Neural cell (in vitro differentiated cells): ENCODE results near the gene BPI. TPM values are rescaled to one million over a fixed set of nuclear protein-coding genes. Genes with fewer than 3 reads are reported as not detected.

Experiments used
- H2AFZ ChIP-seq: fragments of 200-600, 300-800 bp; sonication (generic), shearing (Covaris generic); 2 replicates; pipeline ENCODE4 v1.6.0; 2014; ENCODE audit warnings: low read depth, mild to moderate bottlenecking, antibody characterized with exemption, low read length, moderate library complexity
- H3F3A ChIP-seq: fragments of 200-600 bp; shearing (Covaris generic); 2 replicates; pipeline ENCODE4 v1.6.1; 2016; ENCODE audit warnings: mild to moderate bottlenecking, moderate library complexity, mixed read lengths, antibody characterized with exemption, low read length; ENCODE audit not compliant: insufficient read depth, poor library complexity, severe bottlenecking
- H3K27ac ChIP-seq: fragments of 200-600, 300-800 bp; sonication (generic), shearing (Covaris generic); 2 replicates; pipeline ENCODE4 v1.5.1; 2014; ENCODE audit warnings: mild to moderate bottlenecking, low read length, moderate library complexity
- H3K27me3 ChIP-seq: fragments of 300-800, 200-600 bp; sonication (generic), shearing (Covaris generic); 2 replicates; pipeline ENCODE4 v1.6.0; 2014; ENCODE audit warnings: mild to moderate bottlenecking, low read depth, low read length, moderate library complexity; ENCODE audit not compliant: insufficient read depth
- H3K36me3 ChIP-seq: fragments of 300-800, 200-600 bp; sonication (generic), shearing (Covaris generic); 2 replicates; pipeline ENCODE4 v1.5.1; 2014; ENCODE audit warnings: mild to moderate bottlenecking, antibody characterized with exemption, low read length, moderate library complexity; ENCODE audit not compliant: insufficient read depth
- H3K4me2 ChIP-seq: fragments of 300-800, 200-600 bp; sonication (generic), shearing (Covaris generic); 2 replicates; pipeline ENCODE4 v1.6.0; 2014; ENCODE audit warnings: mild to moderate bottlenecking, low read length
- H3K4me3 ChIP-seq: fragments of 300-800, 200-600 bp; sonication (generic), shearing (Covaris generic); 2 replicates; pipeline ENCODE4 v1.5.1; 2014; ENCODE audit warnings: mild to moderate bottlenecking, low read length, moderate library complexity
- H3K79me2 ChIP-seq: fragments of 200-600 bp; shearing (Covaris generic); replicated peaks from 2 replicates; pipeline ENCODE4 v1.6.0; 2014; ENCODE audit warnings: mild to moderate bottlenecking, low read length, moderate library complexity; ENCODE audit not compliant: insufficient read depth
- H3K9ac ChIP-seq: fragments of 300-800, 200-600 bp; sonication (generic), shearing (Covaris generic); 2 replicates; pipeline ENCODE4 v1.6.1; 2016; ENCODE audit warnings: mild to moderate bottlenecking, low read length, mixed read lengths
- H3K9me2 ChIP-seq: fragments of 200-600 bp; shearing (Covaris generic); 2 replicates; pipeline ENCODE4 v1.6.1; 2016; ENCODE audit warnings: mild to moderate bottlenecking, low read length, mixed read lengths; ENCODE audit not compliant: insufficient read depth
- H3K9me3 ChIP-seq: fragments of 200-600, 300-800 bp; sonication (generic), shearing (Covaris generic); 2 replicates; pipeline ENCODE4 v1.6.1; 2016; ENCODE audit warnings: mild to moderate bottlenecking, mixed run types, low read length, moderate library complexity, mixed read lengths
- H4K20me1 ChIP-seq: fragments of 200-600 bp; shearing (Covaris generic); 2 replicates; pipeline ENCODE4 v1.6.1; 2016; ENCODE audit warnings: mild to moderate bottlenecking, mixed run types; ENCODE audit not compliant: insufficient read depth
- EP300 ChIP-seq: fragments of 450-650 bp; conservative IDR thresholded peaks from 2 replicates; pipeline ENCODE4 v1.6.1; 2014; ENCODE audit warnings: antibody characterized with exemption, mild to moderate bottlenecking, moderate library complexity; ENCODE audit not compliant: poor library complexity, severe bottlenecking
- EZH2 ChIP-seq: fragments of 200-600, 300-800 bp; shearing (Covaris generic), sonication (generic); IDR thresholded peaks from 2 replicates; pipeline ENCODE4 v1.6.1; 2014; ENCODE audit warnings: antibody characterized with exemption, low read length, borderline replicate concordance, mild to moderate bottlenecking; ENCODE audit not compliant: insufficient read depth, poor library complexity, severe bottlenecking
- MXI1 ChIP-seq: fragments of 450-650 bp; conservative IDR thresholded peaks from 2 replicates; pipeline ENCODE4 v1.6.1; 2014; ENCODE audit warnings: antibody characterized with exemption, mild to moderate bottlenecking; ENCODE audit not compliant: poor library complexity, severe bottlenecking
- POLR2AphosphoS5 ChIP-seq: IDR thresholded peaks from 2 replicates; pipeline ENCODE4 v1.6.1; 2012
- RAD21 ChIP-seq: fragments of 450-650 bp; conservative IDR thresholded peaks from 2 replicates; pipeline ENCODE4 v1.6.1; 2014; ENCODE audit warnings: antibody characterized with exemption, mild to moderate bottlenecking, moderate library complexity
- REST ChIP-seq: IDR thresholded peaks from 2 replicates; pipeline ENCODE4 v1.6.1; 2012; ENCODE audit warnings: borderline replicate concordance
- SMC3 ChIP-seq: fragments of 450-650 bp; conservative IDR thresholded peaks from 2 replicates; pipeline ENCODE4 v1.6.1; 2014; ENCODE audit warnings: antibody characterized with exemption, mild to moderate bottlenecking, moderate library complexity; ENCODE audit not compliant: poor library complexity
- TAF1 ChIP-seq: IDR thresholded peaks from 2 replicates; pipeline ENCODE4 v1.6.1; 2012; ENCODE audit warnings: low read depth
- polyA plus RNA-seq: library from polyadenylated mRNA; depleted of rRNA; stranded (reverse); fragments of >200 nt; gene quantifications from 2 replicates; pipeline ENCODE4 v1.2.3, GENCODE V29; 2014
- TF ChIP-seq, protein P1 (sequence below): fragments of 450-650 bp; IDR thresholded peaks from 2 replicates; pipeline ENCODE4 v1.5.1; 2014; ENCODE audit warnings: antibody characterized with exemption, mild to moderate bottlenecking, moderate library complexity; ENCODE audit not compliant: poor library complexity, severe bottlenecking

Gene BPI
- polyA plus RNA-seq, 1 donor from 2014 or later: not detected

GRCh38 chr20:38334016-38334415 lies 30.1 kb downstream of the BPI start:
- Histone ChIP-seq H3K9me3 (no peaks in the 10 kb centered on the region), H3K27ac (no peak overlapping the region), H3K27me3 (no peaks in the 10 kb centered on the region)

DNA sequence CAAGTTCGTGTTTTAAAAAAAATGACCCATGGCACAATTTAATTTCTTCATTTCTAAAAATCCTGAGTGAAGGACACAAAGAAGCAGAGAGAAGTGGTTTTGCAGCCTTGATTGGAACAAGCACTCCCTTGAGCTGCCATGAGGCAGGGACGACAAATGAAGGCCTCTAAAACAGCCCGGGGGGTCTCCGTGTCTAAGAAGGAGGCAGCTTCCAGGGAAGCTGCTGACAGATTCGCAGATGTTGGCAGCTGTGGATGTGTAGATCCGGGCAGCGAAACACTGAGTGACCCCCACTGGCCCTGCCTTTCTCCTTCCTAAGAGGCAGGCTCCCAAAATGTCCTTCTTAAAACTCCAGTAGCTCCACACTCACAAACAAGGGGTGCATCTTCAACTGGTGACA lies 32.8 kb downstream of the BPI start:
- no peaks in the 10 kb centered on the region for H3K9me2 ChIP-seq
- H3K4me3 ChIP-seq: no peak overlapping the region
- H3K4me2 ChIP-seq: no peak overlapping the region
- no peaks in the 10 kb centered on the region for H3K27me3 ChIP-seq
- H3K9me3 ChIP-seq: no peaks in the 10 kb centered on the region
- H3F3A ChIP-seq: no peaks in the 10 kb centered on the region
- H3K27ac ChIP-seq: no peak overlapping the region
- no peak overlapping the region for H2AFZ ChIP-seq
- no peaks in the 10 kb centered on the region for H3K79me2 ChIP-seq
- H4K20me1 ChIP-seq: no peaks in the 10 kb centered on the region
- H3K36me3 ChIP-seq: no peaks in the 10 kb centered on the region
- no peak overlapping the region for H3K9ac ChIP-seq
- TF ChIP-seq, protein P1, sequence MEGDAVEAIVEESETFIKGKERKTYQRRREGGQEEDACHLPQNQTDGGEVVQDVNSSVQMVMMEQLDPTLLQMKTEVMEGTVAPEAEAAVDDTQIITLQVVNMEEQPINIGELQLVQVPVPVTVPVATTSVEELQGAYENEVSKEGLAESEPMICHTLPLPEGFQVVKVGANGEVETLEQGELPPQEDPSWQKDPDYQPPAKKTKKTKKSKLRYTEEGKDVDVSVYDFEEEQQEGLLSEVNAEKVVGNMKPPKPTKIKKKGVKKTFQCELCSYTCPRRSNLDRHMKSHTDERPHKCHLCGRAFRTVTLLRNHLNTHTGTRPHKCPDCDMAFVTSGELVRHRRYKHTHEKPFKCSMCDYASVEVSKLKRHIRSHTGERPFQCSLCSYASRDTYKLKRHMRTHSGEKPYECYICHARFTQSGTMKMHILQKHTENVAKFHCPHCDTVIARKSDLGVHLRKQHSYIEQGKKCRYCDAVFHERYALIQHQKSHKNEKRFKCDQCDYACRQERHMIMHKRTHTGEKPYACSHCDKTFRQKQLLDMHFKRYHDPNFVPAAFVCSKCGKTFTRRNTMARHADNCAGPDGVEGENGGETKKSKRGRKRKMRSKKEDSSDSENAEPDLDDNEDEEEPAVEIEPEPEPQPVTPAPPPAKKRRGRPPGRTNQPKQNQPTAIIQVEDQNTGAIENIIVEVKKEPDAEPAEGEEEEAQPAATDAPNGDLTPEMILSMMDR: no peak
- TF ChIP-seq TAF1: no peak
- no peak for TF ChIP-seq RAD21
- TF ChIP-seq REST: no peak
- TF ChIP-seq EZH2: no peak
- TF ChIP-seq MXI1: no peak
- TF ChIP-seq EP300: no peak
- no peak for TF ChIP-seq POLR2AphosphoS5
- no peak for TF ChIP-seq SMC3

More at GRCh38 chr20:38334016-38334415, 30.1 kb downstream of the BPI start:
- H3K79me2 ChIP-seq: no peaks in the 10 kb centered on the region
- H4K20me1 ChIP-seq: no peaks in the 10 kb centered on the region
- no peaks in the 10 kb centered on the region for H3F3A ChIP-seq
- H3K4me2 ChIP-seq: no peak overlapping the region
- H3K4me3 ChIP-seq: no peak overlapping the region
- H3K9ac ChIP-seq: no peak overlapping the region
- H2AFZ ChIP-seq: no peak overlapping the region
- no peaks in the 10 kb centered on the region for H3K9me2 ChIP-seq
- H3K36me3 ChIP-seq: no peaks in the 10 kb centered on the region
- no peak for TF ChIP-seq REST
